8988T (cell line): ENCODE measurements around the gene KIRREL3.

Source experiments
- DNase-seq: peaks from one replicate; pipeline ENCODE4 v3.0.0; 2011

Gene KIRREL3

GRCh38 chr11:126949066-126949891 lies 51.3 kb downstream of the KIRREL3 start:
- DNase-seq = no peak

- DNase-seq = no peak
These were observed 52.0 kb downstream of the KIRREL3 start for GRCh38 chr11:126948563-126948962.

- no peak for DNase-seq
These were observed 55.3 kb downstream of the KIRREL3 start for GRCh38 chr11:126945319-126945718.

GRCh38 chr11:126943316-126943715 lies 57.3 kb downstream of the KIRREL3 start:
- DNase-seq = no peak

GRCh38 chr11:126942146-126942545 lies 58.4 kb downstream of the KIRREL3 start:
- DNase-seq = no peak

- no peak for DNase-seq
These were observed 61.0 kb downstream of the KIRREL3 start for GRCh38 chr11:126939552-126939951.

GRCh38 chr11:126938718-126939117 lies 61.9 kb downstream of the KIRREL3 start:
- DNase-seq = no peak

GRCh38 chr11:126930091-126930841 lies 70.3 kb downstream of the KIRREL3 start:
- DNase-seq = no peak

GRCh38 chr11:126929179-126930061 lies 71.2 kb downstream of the KIRREL3 start:
- DNase-seq = no peak

GRCh38 chr11:126927623-126928022 lies 72.9 kb downstream of the KIRREL3 start:
- DNase-seq = no peak

- no peak for DNase-seq
These were observed 74.2 kb downstream of the KIRREL3 start for GRCh38 chr11:126926376-126926791.

- no peak for DNase-seq
These were observed 75.1 kb downstream of the KIRREL3 start for GRCh38 chr11:126925321-126926093.

- DNase-seq = no peak
These were observed 76.1 kb downstream of the KIRREL3 start for GRCh38 chr11:126924376-126925040.

GRCh38 chr11:126920833-126921232 lies 79.7 kb downstream of the KIRREL3 start:
- DNase-seq = no peak

- no peak for DNase-seq
These were observed 81.3 kb downstream of the KIRREL3 start for GRCh38 chr11:126919147-126919823.

GRCh38 chr11:126918556-126918955 lies 82.0 kb downstream of the KIRREL3 start:
- DNase-seq = no peak

GRCh38 chr11:126917531-126918204 lies 82.9 kb downstream of the KIRREL3 start:
- no peak for DNase-seq

- DNase-seq = no peak
These were observed 85.1 kb downstream of the KIRREL3 start for GRCh38 chr11:126915430-126915829.

GRCh38 chr11:126914941-126915340 lies 85.6 kb downstream of the KIRREL3 start:
- no peak for DNase-seq

- no peak for DNase-seq
These were observed 86.4 kb downstream of the KIRREL3 start for GRCh38 chr11:126914166-126914565.

- no peak for DNase-seq
These were observed 96.0 kb downstream of the KIRREL3 start for GRCh38 chr11:126904520-126904919.
